IgD-negative memory B cell (primary cell): Measurements from ENCODE around the gene ARID3C. TPM values are rescaled to one million over a fixed set of nuclear protein-coding genes. Genes with fewer than 3 reads are reported as not detected.
A peak's percentile ranks its signal among the peaks of the same experiment; 100 is the strongest.

Experiments used
- H3K27ac Mint-ChIP-seq, 3 donors: one replicate each; pipeline ENCODE4 v1.8.0; 2020 to 2022; ENCODE audit warnings: mild to moderate bottlenecking in 3 of 3, mixed read lengths in 3 of 3, moderate library complexity in 1 of 3
- H3K27me3 Mint-ChIP-seq: one replicate; pipeline ENCODE4 v1.8.0; 2021; ENCODE audit warnings: mixed read lengths
- H3K36me3 Mint-ChIP-seq: one replicate; pipeline ENCODE4 v1.8.0; 2020; ENCODE audit warnings: mild to moderate bottlenecking, mixed read lengths
- H3K4me1 Mint-ChIP-seq, 3 donors: one replicate each; pipeline ENCODE4 v1.8.0; 2020 to 2022; ENCODE audit warnings: mixed read lengths in 3 of 3, mild to moderate bottlenecking in 1 of 3
- H3K4me3 Mint-ChIP-seq, 4 donors: one replicate each; pipeline ENCODE4 v1.8.0; 2020 to 2022; ENCODE audit warnings: mild to moderate bottlenecking in 4 of 4, mixed read lengths in 4 of 4, moderate library complexity in 3 of 4
- H3K9me3 Mint-ChIP-seq, 3 donors: one replicate each; pipeline ENCODE4 v1.8.0; 2020 to 2021; ENCODE audit warnings: mixed read lengths in 3 of 3, mild to moderate bottlenecking in 1 of 3
- polyA plus RNA-seq: library from polyadenylated mRNA; unstranded; fragments of 300-500 nt; fragmentation: Illumina TruSeq; gene quantifications from one replicate; pipeline ENCODE4 v1.2.3, GENCODE V29; 2021

The ARID3C gene
- not detected for polyA plus RNA-seq

- Mint-ChIP-seq H3K27ac (peak within 1 kb of the TSS in 1 of 3 donors; percentile 21), H3K27me3 (peaks cover 52% of the 10 kb centered on the region), H3K36me3 (peaks cover 3% of the 10 kb centered on the region), H3K4me3 (peak within 1 kb of the TSS; percentile 71 to 94 (median 86)), H3K9me3 (no peaks in the 10 kb centered on the region), H3K4me1 (peaks cover 8 to 16% (median 11%) of the 10 kb centered on the region in 3 donors)
Observed at GRCh38 chr9:34628656-34629490, at the start of gene ARID3C. Gene ARID3C (minus strand): TSS chr9:34629066. CDS start chr9:34628014, 1,052 bp downstream.

DNA sequence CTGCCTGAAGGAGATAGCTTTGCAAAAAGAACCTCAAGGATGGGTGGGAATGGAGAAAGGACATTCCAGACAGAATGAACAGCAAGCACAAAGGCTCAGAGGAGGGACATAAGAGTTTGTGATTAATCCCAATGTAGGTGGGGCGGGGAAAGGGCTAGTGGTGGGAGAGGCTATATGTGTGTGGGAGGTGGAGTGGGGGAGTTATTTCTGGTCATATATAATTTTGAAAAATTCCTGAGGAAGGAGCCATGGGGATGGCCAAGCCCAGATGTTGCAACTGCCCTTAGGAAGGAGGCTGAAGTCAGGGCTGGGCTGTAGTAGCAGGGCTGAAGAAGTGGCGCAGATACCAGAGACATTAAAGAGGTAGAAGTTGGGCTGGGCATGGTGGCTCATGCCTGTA, 47.0 kb upstream of the ARID3C start:
- Mint-ChIP-seq H3K4me1 (peaks cover 0 to 4% (median 4%) of the 10 kb centered on the region in 3 donors), H3K36me3 (peaks cover 1% of the 10 kb centered on the region), H3K27me3 (no peaks in the 10 kb centered on the region), H3K27ac (no peak overlapping the region), H3K4me3 (peak overlapping the region in 1 of 4 donors; percentile 12), H3K9me3 (peaks cover 0 to 2% (median 0%) of the 10 kb centered on the region in 3 donors)

GRCh38 chr9:34675048-34675714, 46.3 kb upstream of the ARID3C start:
- Mint-ChIP-seq H3K27me3 (no peaks in the 10 kb centered on the region), H3K4me3 (no peak overlapping the region), H3K9me3 (peaks cover 0 to 4% (median 2%) of the 10 kb centered on the region in 3 donors), H3K4me1 (peaks cover 0 to 4% (median 4%) of the 10 kb centered on the region in 3 donors), H3K27ac (no peak overlapping the region), H3K36me3 (peaks cover 1% of the 10 kb centered on the region)

DNA sequence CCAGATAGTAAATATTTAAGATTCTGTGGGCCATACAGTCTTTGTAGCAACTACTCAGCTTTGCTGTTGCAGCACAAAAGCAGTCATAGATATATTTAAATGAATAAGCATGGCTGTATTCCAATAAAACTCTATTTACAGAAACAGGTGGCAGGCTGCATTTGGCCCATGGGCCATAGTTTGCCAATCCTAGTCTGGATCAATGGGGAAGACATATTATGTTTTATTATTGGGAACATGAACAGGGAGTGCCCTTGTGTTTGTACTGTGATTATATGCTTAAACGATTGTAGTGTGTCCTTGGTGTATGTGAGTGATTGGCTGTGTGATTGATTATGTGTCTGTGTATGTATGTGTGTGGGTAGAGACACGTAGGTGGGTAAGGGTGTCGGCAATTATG, 45.6 kb upstream of the ARID3C start:
- peaks cover 1% of the 10 kb centered on the region for H3K36me3 Mint-ChIP-seq
- no peak overlapping the region for H3K27ac Mint-ChIP-seq
- H3K9me3 Mint-ChIP-seq: peaks cover 4 to 6% (median 4%) of the 10 kb centered on the region in 3 donors
- H3K4me1 Mint-ChIP-seq: peaks cover 0 to 4% (median 4%) of the 10 kb centered on the region in 3 donors
- peak overlapping the region in 1 of 4 donors; percentile 44 for H3K4me3 Mint-ChIP-seq
- no peaks in the 10 kb centered on the region for H3K27me3 Mint-ChIP-seq

DNA sequence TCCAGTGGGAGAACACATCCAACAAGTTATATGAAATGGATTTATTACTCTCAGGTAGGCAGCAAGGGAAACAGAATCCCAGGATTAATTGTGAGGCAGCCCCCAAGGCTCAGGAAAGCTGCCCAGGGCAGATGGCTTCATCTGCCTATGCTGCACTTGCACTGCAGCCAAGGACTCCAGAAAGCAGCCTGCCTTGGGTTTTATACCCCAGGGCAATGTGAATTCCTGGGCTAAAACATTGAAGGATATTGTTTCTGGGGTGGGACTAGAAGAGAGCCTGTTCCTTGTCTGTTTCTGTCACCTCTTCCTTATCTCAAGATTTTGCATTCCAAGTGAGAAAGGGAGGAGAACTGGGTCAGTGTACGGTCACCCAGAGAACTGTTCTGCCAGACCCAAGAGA, 42.4 kb upstream of the ARID3C start:
- H3K9me3 Mint-ChIP-seq: peaks cover 4 to 10% (median 9%) of the 10 kb centered on the region in 3 donors
- H3K4me3 Mint-ChIP-seq: no peak overlapping the region
- H3K27me3 Mint-ChIP-seq: no peaks in the 10 kb centered on the region
- H3K4me1 Mint-ChIP-seq: peaks cover 0 to 6% (median 4%) of the 10 kb centered on the region in 3 donors
- peaks cover 8% of the 10 kb centered on the region for H3K36me3 Mint-ChIP-seq
- H3K27ac Mint-ChIP-seq: no peak overlapping the region

- Mint-ChIP-seq H3K27ac (peak overlapping the region in 2 of 3 donors; percentile 18 to 22), H3K36me3 (peaks cover 8% of the 10 kb centered on the region), H3K9me3 (peaks cover 4 to 10% (median 9%) of the 10 kb centered on the region in 3 donors)
Observed at GRCh38 chr9:34669809-34670562, 41.1 kb upstream of the ARID3C start.

DNA sequence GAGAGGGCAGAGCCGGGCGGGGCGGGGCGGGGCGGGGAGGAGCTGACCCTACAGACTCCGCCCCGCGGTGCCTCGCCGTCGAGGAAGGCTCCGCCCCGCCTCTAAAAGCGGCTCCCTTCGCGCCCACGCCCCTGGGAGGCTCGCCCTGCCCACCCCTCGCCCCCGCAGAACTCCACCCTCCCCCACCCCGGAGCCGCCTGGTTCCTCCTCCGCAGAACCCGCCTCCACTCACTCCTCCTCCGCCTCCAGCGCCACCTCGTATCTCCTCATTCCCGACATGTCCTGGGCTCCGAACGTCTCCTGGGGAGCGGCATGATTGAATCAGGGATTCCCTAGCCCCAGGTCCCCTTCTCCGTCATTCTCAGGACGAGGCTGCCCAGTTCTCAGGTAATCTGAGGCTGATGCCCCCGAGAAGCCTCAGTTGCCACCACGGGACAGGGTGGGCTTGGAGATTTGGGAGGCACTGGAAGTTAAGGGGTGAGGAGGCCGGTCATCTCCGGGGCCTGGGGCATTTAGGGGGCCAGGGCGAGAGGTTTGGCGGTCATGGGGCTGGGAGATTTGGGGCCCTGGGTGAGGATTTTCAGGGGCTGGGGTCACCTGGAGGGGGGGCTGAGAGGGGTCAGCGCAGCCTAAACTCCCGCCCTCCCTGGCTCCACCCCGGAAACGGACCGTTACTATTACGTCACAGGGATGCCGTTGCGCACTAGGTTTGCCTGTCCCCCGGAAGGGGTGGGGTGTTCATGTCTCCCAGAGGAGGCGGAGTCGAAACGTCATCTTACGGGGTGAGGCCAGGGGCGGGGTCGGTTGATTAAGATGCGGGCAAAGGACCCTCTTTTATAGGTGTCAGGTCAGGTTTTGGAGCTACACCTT, 36.8 kb upstream of the ARID3C start:
- Mint-ChIP-seq H3K27me3 (no peaks in the 10 kb centered on the region), H3K36me3 (peaks cover 6% of the 10 kb centered on the region), H3K4me3 (peak overlapping the region; percentile 87 to 98 (median 94)), H3K4me1 (peaks cover 10 to 18% (median 16%) of the 10 kb centered on the region in 3 donors), H3K9me3 (peaks cover 4 to 9% (median 7%) of the 10 kb centered on the region in 3 donors), H3K27ac (peak overlapping the region; percentile 96 to 97 (median 96))

More at GRCh38 chr9:34669809-34670562, 41.1 kb upstream of the ARID3C start:
- H3K27me3 Mint-ChIP-seq: no peaks in the 10 kb centered on the region
- H3K4me1 Mint-ChIP-seq: peaks cover 3 to 6% (median 5%) of the 10 kb centered on the region in 3 donors
- peak overlapping the region in 2 of 4 donors; percentile 5 to 43 for H3K4me3 Mint-ChIP-seq

DNA sequence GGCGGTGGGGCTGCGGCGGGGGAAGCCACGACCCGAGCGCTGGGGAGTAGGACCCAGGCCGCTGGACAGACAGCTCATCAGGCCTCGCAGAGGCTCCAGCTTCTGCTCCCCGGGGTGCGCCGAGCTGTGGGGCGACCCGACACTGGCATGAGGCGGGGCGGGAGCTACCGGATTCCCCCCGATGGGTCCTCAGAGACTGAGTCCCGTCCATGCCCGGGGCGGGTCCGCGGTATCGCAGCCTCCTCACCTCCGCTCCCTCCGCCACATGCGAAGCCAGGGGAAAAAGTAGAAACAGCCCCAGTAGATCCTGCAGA, 36.2 kb upstream of the ARID3C start:
- Mint-ChIP-seq H3K27me3 (no peaks in the 10 kb centered on the region), H3K9me3 (peaks cover 4 to 7% (median 5%) of the 10 kb centered on the region in 3 donors), H3K4me1 (peaks cover 10 to 18% (median 16%) of the 10 kb centered on the region in 3 donors), H3K36me3 (peaks cover 6% of the 10 kb centered on the region), H3K4me3 (peak overlapping the region; percentile 87 to 98 (median 94)), H3K27ac (peak overlapping the region; percentile 90 to 97 (median 96))

DNA sequence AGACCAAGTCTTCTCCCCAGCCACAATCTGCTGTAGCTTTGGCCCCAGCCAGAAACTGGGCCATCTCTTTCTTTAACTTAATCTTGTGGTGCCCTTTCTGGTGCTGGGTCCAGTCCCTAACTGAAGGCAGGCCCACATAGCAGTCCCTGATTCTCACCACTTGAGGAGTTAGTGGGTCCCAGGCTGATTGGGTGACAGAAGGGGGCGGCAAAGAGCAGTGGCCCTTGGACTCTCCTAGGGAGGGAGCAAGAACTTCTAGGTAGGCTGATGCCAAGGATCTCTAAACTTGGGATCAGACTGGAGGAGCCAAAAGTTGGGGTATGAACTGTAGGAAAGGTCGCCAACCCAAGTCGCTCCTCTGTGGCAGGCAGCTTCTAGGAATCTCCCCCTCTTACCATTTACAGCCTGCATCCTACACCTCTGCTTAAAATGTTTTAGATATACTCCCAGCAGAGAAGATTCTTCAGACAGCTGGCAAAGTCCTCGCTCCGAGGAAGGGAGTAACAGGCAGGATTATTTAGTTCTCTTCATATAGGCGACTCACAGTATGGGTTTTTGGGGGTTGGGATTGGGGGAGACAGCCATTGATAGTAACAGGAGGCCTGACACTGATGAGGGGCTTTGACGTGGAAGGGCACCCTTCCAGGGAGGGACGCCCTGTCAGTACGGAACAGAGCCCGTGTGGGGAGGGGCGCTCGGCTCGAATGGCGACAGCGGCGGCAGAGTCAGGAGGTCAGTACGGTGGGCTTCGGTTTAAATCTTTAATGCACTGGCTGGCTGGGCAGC, 35.6 kb upstream of the ARID3C start:
- peaks cover 10 to 18% (median 16%) of the 10 kb centered on the region in 3 donors for H3K4me1 Mint-ChIP-seq
- H3K27ac Mint-ChIP-seq: peak overlapping the region; percentile 85 to 96 (median 90)
- peaks cover 6% of the 10 kb centered on the region for H3K36me3 Mint-ChIP-seq
- no peaks in the 10 kb centered on the region for H3K27me3 Mint-ChIP-seq
- H3K9me3 Mint-ChIP-seq: peaks cover 0 to 5% (median 3%) of the 10 kb centered on the region in 3 donors
- H3K4me3 Mint-ChIP-seq: peak overlapping the region; percentile 87 to 96 (median 93)

GRCh38 chr9:34663303-34663605, 34.4 kb upstream of the ARID3C start:
- Mint-ChIP-seq H3K27ac (no peak overlapping the region), H3K36me3 (peaks cover 1% of the 10 kb centered on the region), H3K9me3 (no peaks in the 10 kb centered on the region), H3K4me3 (peak overlapping the region in 1 of 4 donors; percentile 17), H3K27me3 (no peaks in the 10 kb centered on the region), H3K4me1 (peaks cover 10 to 18% (median 16%) of the 10 kb centered on the region in 3 donors)

DNA sequence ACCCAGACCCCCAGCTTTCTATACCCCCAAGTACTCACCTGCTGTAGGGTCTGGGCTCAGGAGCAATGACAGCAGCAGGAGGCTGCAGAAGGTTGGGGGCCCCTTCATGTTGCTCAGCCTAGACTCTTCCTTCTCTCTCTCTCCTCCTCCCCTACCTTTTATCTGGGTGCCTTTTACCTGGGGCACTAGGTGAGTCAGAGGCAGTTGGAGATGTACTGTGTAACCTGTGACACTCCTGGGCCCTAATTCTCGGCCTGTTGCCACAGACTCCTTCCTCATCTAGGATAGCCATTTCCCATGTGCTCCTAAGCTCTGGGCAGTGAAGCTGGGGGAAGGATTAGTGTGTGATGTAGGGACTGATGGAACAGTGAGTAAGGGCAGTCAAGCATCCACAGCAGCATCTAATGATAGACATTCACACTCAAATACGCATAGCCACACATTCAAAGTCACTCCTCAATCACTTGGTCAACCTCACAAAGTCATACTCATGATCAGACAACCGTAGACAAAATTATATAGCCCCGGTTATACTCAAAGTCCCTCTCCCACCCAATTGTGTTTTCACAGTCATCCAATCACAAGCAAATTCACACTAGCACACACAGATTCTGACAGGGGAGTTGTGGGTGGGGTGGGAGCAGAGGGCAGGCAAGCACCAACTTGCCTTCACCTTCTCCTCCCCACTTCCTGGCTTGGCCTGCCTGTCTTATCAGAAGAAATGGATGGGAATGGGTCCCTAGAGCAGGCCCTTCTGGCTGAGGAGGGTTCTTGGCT, 33.8 kb upstream of the ARID3C start, which contains the start of gene CCL27:
Gene CCL27, minus strand, starts transcription at position 132 of the 777 bp plus-strand sequence. Its CDS starts 24 bp downstream, at position 108.
- no peaks in the 10 kb centered on the region for H3K9me3 Mint-ChIP-seq
- H3K4me3 Mint-ChIP-seq: peak within 1 kb of the TSS in 2 of 4 donors; percentile 12 to 72
- H3K36me3 Mint-ChIP-seq: peaks cover 1% of the 10 kb centered on the region
- peaks cover 10 to 18% (median 16%) of the 10 kb centered on the region in 3 donors for H3K4me1 Mint-ChIP-seq
- no peak within 1 kb of the TSS for H3K27ac Mint-ChIP-seq
- no peaks in the 10 kb centered on the region for H3K27me3 Mint-ChIP-seq

GRCh38 chr9:34659592-34660253, 30.9 kb upstream of the ARID3C start:
- Mint-ChIP-seq H3K36me3 (peaks cover 2% of the 10 kb centered on the region), H3K9me3 (no peaks in the 10 kb centered on the region), H3K4me1 (peaks cover 9 to 13% (median 11%) of the 10 kb centered on the region in 3 donors), H3K4me3 (no peak overlapping the region), H3K27ac (no peak overlapping the region), H3K27me3 (no peaks in the 10 kb centered on the region)
